GM12878 (cell line): ENCODE results near the gene EML1.

Source experiments
- CREB1 ChIP-seq: IDR thresholded peaks from 2 replicates; pipeline ENCODE4 v1.6.1; 2012; ENCODE audit warnings: low read depth, mild to moderate bottlenecking, inconsistent platforms
- CTCF ChIP-seq, 3 experiments: IDR thresholded peaks in 2 of 3; conservative IDR thresholded peaks in 1 of 3; 2 replicates each; pipeline ENCODE4 v1.5.1; 2011; ENCODE audit warnings: low read depth in 3 of 3, low read length in 3 of 3, mild to moderate bottlenecking in 3 of 3, control low read depth in 2 of 3, moderate library complexity in 2 of 3, inconsistent platforms in 1 of 3, mixed read lengths in 1 of 3; ENCODE audit not compliant: control insufficient read depth in 2 of 3, insufficient read depth in 1 of 3; ENCODE audit errors: extremely low read depth in 1 of 3
- FOXM1 ChIP-seq: IDR thresholded peaks from 2 replicates; pipeline ENCODE4 v1.6.1; 2012; ENCODE audit warnings: low read depth, mild to moderate bottlenecking, inconsistent platforms, low read length, moderate library complexity
- MEF2A ChIP-seq: IDR thresholded peaks from 2 replicates; pipeline ENCODE4 v1.6.1; 2011; ENCODE audit warnings: low read depth, mild to moderate bottlenecking, low read length, moderate library complexity; ENCODE audit not compliant: insufficient read depth
- MXI1 ChIP-seq: fragments of 150-350 bp; IDR thresholded peaks from 2 replicates; pipeline ENCODE4 v1.6.1; 2011; ENCODE audit warnings: low read depth, mild to moderate bottlenecking, inconsistent platforms, low read length, improper control_type of control experiment
- PAX8 ChIP-seq: fragments of 450-650 bp; IDR thresholded peaks from 2 replicates; pipeline ENCODE4 v1.6.1; 2017; ENCODE audit warnings: mild to moderate bottlenecking, moderate library complexity
- SKIL ChIP-seq: fragments of 450-650 bp; IDR thresholded peaks from 2 replicates; pipeline ENCODE4 v1.6.1; 2017; ENCODE audit warnings: mild to moderate bottlenecking, low read depth, inconsistent platforms; ENCODE audit not compliant: poor library complexity, severe bottlenecking
- SREBF2 ChIP-seq: IDR thresholded peaks from 2 replicates; pipeline ENCODE4 v1.6.1; 2012; ENCODE audit warnings: mild to moderate bottlenecking, low read length

DNA sequence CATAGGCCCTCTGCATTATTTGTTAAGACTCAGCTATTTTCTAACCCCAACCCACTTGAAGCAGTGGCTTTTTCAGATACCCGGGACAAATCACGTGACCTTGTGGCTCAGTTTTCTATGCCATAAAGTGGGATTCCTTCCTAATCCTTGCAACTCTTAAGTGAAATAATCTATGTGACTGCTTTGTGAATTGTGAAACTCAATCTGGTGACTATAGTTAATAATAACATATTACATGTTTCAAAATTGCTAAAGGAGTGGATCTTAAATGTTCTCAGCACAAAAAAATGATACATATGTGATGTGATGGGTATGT lies 17.3 kb downstream of the EML1 start:
- no peak for TF ChIP-seq CREB1
- TF ChIP-seq PAX8: no peak
- TF ChIP-seq CTCF (IDR thresholded peaks at IDR 0.05 in 2 of 3, conservative IDR thresholded peaks at IDR 0.05 in 1 of 3; ENCODE audit: control insufficient read depth in 2 of 3, extremely low read depth in 1 of 3, insufficient read depth in 1 of 3, low read depth in 3 of 3, low read length in 3 of 3): no peak
- no peak for TF ChIP-seq FOXM1
- no peak for TF ChIP-seq SKIL
- no peak for TF ChIP-seq SREBF2
- no peak for TF ChIP-seq MXI1
- no peak for TF ChIP-seq MEF2A
